Common myeloid progenitor, CD34-positive (primary cell): Measurements from ENCODE around the gene ANKRD11.
A peak's percentile ranks its signal among the peaks of the same experiment; 100 is the strongest.

Experiments
- CTCF ChIA-PET: fragments of 350-600 bp; sonication (Branson Sonifier 250); formaldehyde crosslinking; loops from one replicate; lab custom pipeline; 2021; ENCODE audit warnings: antibody characterized with exemption; lab: Charles Lee
- POLR2A ChIA-PET: fragments of 350-600 bp; sonication (Branson Sonifier 250); formaldehyde crosslinking; loops from one replicate; lab custom pipeline; 2021; ENCODE audit warnings: antibody characterized with exemption; lab: Charles Lee
- DNase-seq, 3 donors: peaks; one replicate each; pipeline versions ENCODE4 v3.0.0 to v3.0.0-alpha.2; 2013
- H3K27ac ChIP-seq, 2 experiments: 1 replicate in 1 of 2; 2 replicates in 1 of 2; pipeline ENCODE4 v1.7.0; 2013; ENCODE audit warnings: inconsistent platforms in 2 of 2, low read length in 2 of 2, mild to moderate bottlenecking in 2 of 2, low read depth in 1 of 2, moderate library complexity in 1 of 2; ENCODE audit not compliant: severe bottlenecking in 2 of 2, insufficient read depth in 1 of 2, poor library complexity in 1 of 2
- H3K27me3 ChIP-seq, 5 experiments: replicated peaks in 2 of 5; 1 replicate in 3 of 5; 2 replicates in 2 of 5; pipeline versions ENCODE4 v1.6.1 to v1.7.0; 2013; ENCODE audit warnings: low read length in 4 of 5, mild to moderate bottlenecking in 2 of 5, moderate library complexity in 2 of 5, inconsistent platforms in 1 of 5; ENCODE audit not compliant: insufficient read depth in 5 of 5, control insufficient read depth in 4 of 5
- H3K36me3 ChIP-seq, 4 experiments: 1 replicate in 2 of 4; 2 replicates in 2 of 4; pipeline versions ENCODE4 v1.6.1 to v1.7.0; 2013; ENCODE audit warnings: low read length in 3 of 4, control low read depth in 1 of 4, mild to moderate bottlenecking in 1 of 4; ENCODE audit not compliant: control insufficient read depth in 4 of 4, insufficient read depth in 4 of 4
- H3K4me1 ChIP-seq, 4 experiments: 1 replicate in 3 of 4; 2 replicates in 1 of 4; pipeline versions ENCODE4 v1.6.1 to v1.7.1; 2013; ENCODE audit warnings: low read length in 3 of 4, mild to moderate bottlenecking in 3 of 4, control low read depth in 1 of 4, inconsistent platforms in 1 of 4, moderate library complexity in 1 of 4; ENCODE audit not compliant: control insufficient read depth in 4 of 4, insufficient read depth in 4 of 4; ENCODE audit errors: control extremely low read depth in 1 of 4
- H3K4me3 ChIP-seq, 7 experiments: 1 replicate in 4 of 7; 2 replicates in 3 of 7; pipeline versions ENCODE4 v1.5.1 to v1.7.0; 2013; ENCODE audit warnings: mild to moderate bottlenecking in 7 of 7, low read length in 6 of 7, moderate library complexity in 6 of 7, inconsistent platforms in 2 of 7, low read depth in 2 of 7, control low read depth in 1 of 7; ENCODE audit not compliant: insufficient read depth in 4 of 7, control insufficient read depth in 1 of 7; ENCODE audit errors: extremely low read depth in 1 of 7
- H3K9me3 ChIP-seq, 5 experiments: 1 replicate in 4 of 5; 2 replicates in 1 of 5; pipeline versions ENCODE4 v1.6.1 to v1.7.1; 2013; ENCODE audit warnings: low read length in 4 of 5, mild to moderate bottlenecking in 2 of 5, inconsistent platforms in 1 of 5, low read depth in 1 of 5, moderate library complexity in 1 of 5; ENCODE audit not compliant: control insufficient read depth in 4 of 5, insufficient read depth in 2 of 5; ENCODE audit errors: control extremely low read depth in 1 of 5
- WGBS: methylation state at CpG from one replicate; pipeline ENCODE4 v1.1.5; 2013; ENCODE audit not compliant: insufficient coverage; 5-methylcytosine and 5-hydroxymethylcytosine counted together

Gene ANKRD11

GRCh38 chr16:89367538-89367915 is 122.8 kb downstream of the ANKRD11 start:
- no peaks in the 10 kb centered on the region for H3K9me3 ChIP-seq
- POLR2A ChIA-PET = interaction anchor here (0.6 kb wide), 1 partner anchor 17 kb away, joined by 4 read pairs; no protein-coding TSS in a partner anchor
- no peaks in the 10 kb centered on the region for H3K27me3 ChIP-seq
- 92% methylated on average over 6 of the region's 7 CpGs for WGBS
- no peak overlapping the region for H3K4me3 ChIP-seq
- CTCF ChIA-PET = no interaction called here
- peaks cover 5 to 36% (median 9%) of the 10 kb centered on the region in 4 experiments for H3K36me3 ChIP-seq
- H3K4me1 ChIP-seq = peaks cover 9 to 45% (median 35%) of the 10 kb centered on the region in 4 experiments
- no peak overlapping the region for H3K27ac ChIP-seq
- DNase-seq = no peak

GRCh38 chr16:89366561-89367537 is 123.5 kb downstream of the ANKRD11 start:
- Histone ChIP-seq H3K4me1 (peaks cover 14 to 51% (median 41%) of the 10 kb centered on the region in 4 experiments), H3K27ac (no peak overlapping the region), H3K4me3 (no peak overlapping the region), H3K9me3 (no peaks in the 10 kb centered on the region), H3K36me3 (peaks cover 5 to 31% (median 7%) of the 10 kb centered on the region in 4 experiments), H3K27me3 (no peaks in the 10 kb centered on the region)
- 89% methylated on average over 33 of the region's 37 CpGs for WGBS
- no peak for DNase-seq
- ChIA-PET POLR2A (no interaction called here), CTCF (interaction anchor here (0.8 to 1.9 kb wide), 4 partner anchors 8 to 80 kb away, joined by 3 to 6 read pairs (median 4); no protein-coding TSS in a partner anchor)

GRCh38 chr16:89365996-89366395 is 124.4 kb downstream of the ANKRD11 start:
- Histone ChIP-seq H3K27ac (no peak overlapping the region), H3K4me3 (no peak overlapping the region), H3K36me3 (peaks cover 0 to 22% (median 3%) of the 10 kb centered on the region in 4 experiments), H3K9me3 (no peaks in the 10 kb centered on the region), H3K4me1 (peaks cover 21 to 60% (median 50%) of the 10 kb centered on the region in 4 experiments), H3K27me3 (no peaks in the 10 kb centered on the region)
- CTCF ChIA-PET = interaction anchor here (0.8 to 1.9 kb wide), 4 partner anchors 9 to 81 kb away, joined by 3 to 6 read pairs (median 4); no protein-coding TSS in a partner anchor
- no peak for DNase-seq
- POLR2A ChIA-PET = no interaction called here
- WGBS = no CpG with 5 or more reads among the region's 5 CpGs

GRCh38 chr16:89365044-89365467 is 125.3 kb downstream of the ANKRD11 start:
- H3K4me1 ChIP-seq = peaks cover 30 to 66% (median 57%) of the 10 kb centered on the region in 4 experiments
- no peak overlapping the region for H3K27ac ChIP-seq
- peaks cover 0 to 14% (median 1%) of the 10 kb centered on the region in 4 experiments for H3K36me3 ChIP-seq
- 47% methylated on average over 2 of the region's 2 CpGs for WGBS
- POLR2A ChIA-PET = no interaction called here
- H3K4me3 ChIP-seq = no peak overlapping the region
- no peak for DNase-seq
- H3K9me3 ChIP-seq = no peaks in the 10 kb centered on the region
- no peaks in the 10 kb centered on the region for H3K27me3 ChIP-seq
- CTCF ChIA-PET = interaction anchor here (1.6 to 1.9 kb wide), 2 partner anchors 10 to 16 kb away, joined by 5 to 6 read pairs; no protein-coding TSS in a partner anchor

- DNase-seq = no peak
- 90% methylated on average over 6 of the region's 8 CpGs for WGBS
- H3K27ac ChIP-seq = no peak overlapping the region
- H3K9me3 ChIP-seq = no peaks in the 10 kb centered on the region
- peaks cover 32 to 71% (median 61%) of the 10 kb centered on the region in 4 experiments for H3K4me1 ChIP-seq
- no peaks in the 10 kb centered on the region for H3K27me3 ChIP-seq
- no peak overlapping the region for H3K4me3 ChIP-seq
- H3K36me3 ChIP-seq = peaks cover 0 to 12% (median 1%) of the 10 kb centered on the region in 4 experiments
- ChIA-PET POLR2A (no interaction called here), CTCF (interaction anchor here (1.0 to 1.9 kb wide), 4 partner anchors 8 to 21 kb away, joined by 3 to 6 read pairs (median 4); no protein-coding TSS in a partner anchor)
Measured at GRCh38 chr16:89364606-89365005, 125.8 kb downstream of the ANKRD11 start.

GRCh38 chr16:89363621-89364393 is 126.6 kb downstream of the ANKRD11 start:
- Histone ChIP-seq H3K4me1 (peaks cover 38 to 77% (median 68%) of the 10 kb centered on the region in 4 experiments), H3K9me3 (no peaks in the 10 kb centered on the region), H3K36me3 (peaks cover 0 to 8% (median 1%) of the 10 kb centered on the region in 4 experiments), H3K4me3 (peak overlapping the region in 1 of 7 experiments; percentile 11), H3K27me3 (no peaks in the 10 kb centered on the region), H3K27ac (peak overlapping the region in 1 of 2 experiments; percentile 23)
- CTCF ChIA-PET = interaction anchor here (1.0 to 1.6 kb wide), 3 partner anchors 9 to 21 kb away, joined by 3 to 6 read pairs (median 4); no protein-coding TSS in a partner anchor
- DNase-seq = peak; percentile 69 to 94 (median 90)
- 28% methylated on average over 8 of the region's 12 CpGs for WGBS
- POLR2A ChIA-PET = no interaction called here
